GM23248 (cell line): ENCODE data around the gene SLC6A12.

Experiments used
- EZH2 ChIP-seq: fragments of 200-600 bp; sonication (generic); IDR thresholded peaks from 2 replicates; pipeline ENCODE4 v1.6.1; 2018; ENCODE audit warnings: antibody characterized with exemption, mild to moderate bottlenecking; ENCODE audit not compliant: insufficient read depth, poor library complexity, severe bottlenecking
- EZH2phosphoT487 ChIP-seq: fragments of 200-600 bp; sonication (generic); IDR thresholded peaks from 2 replicates; pipeline ENCODE4 v1.6.1; 2018; ENCODE audit warnings: antibody characterized with exemption, moderate library complexity, mild to moderate bottlenecking, low read depth; ENCODE audit not compliant: insufficient read depth

DNA sequence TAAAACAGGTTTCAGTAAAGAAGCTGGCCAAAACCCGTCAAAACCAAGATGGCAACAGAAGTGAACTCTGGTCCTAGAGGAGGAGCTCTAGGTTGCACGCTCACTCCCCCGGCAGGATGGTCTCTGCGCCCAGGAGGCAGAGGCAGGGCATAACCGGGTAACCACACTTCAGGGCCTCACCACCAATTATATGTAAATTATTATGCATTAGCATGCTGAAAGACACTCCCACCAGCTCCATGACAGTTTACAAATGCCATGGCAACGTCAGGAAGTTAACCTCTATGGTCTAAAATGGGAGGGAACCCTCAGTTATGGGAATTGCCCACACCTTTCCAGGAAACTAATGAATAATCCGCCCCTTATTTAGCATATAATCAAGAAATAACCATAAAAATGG is 20.1 kb upstream of the SLC6A12 start:
- TF ChIP-seq EZH2: no peak
- TF ChIP-seq EZH2phosphoT487: no peak
